ENCODE data around the gene MCF2L.

MCF2L gene

DNA sequence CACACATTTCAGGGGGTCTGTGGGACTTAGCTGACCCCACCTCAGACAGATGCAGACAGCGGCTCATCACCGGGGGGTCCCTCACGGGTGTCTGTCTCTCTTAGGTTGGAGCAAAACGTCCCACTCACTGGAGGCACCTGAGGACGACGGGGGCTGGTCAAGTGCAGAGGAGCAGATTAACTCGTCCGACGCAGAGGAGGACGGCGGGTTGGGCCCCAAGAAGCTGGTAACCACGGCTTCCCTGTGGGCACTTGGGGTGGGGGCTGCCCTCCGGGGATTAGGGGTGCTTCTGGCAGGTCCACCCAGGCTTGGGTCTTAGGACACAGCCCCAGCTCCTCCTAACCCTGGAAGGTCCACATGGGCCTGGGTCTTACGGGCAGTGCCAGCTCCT is 125.4 kb downstream of the MCF2L start:
- Histone ChIP-seq H2AFZ (ENCODE audit: low read length) (no peak overlapping the region), H3K79me2 (ENCODE audit: low read length) (no peaks in the 10 kb centered on the region), H3F3A (ENCODE audit: insufficient read depth, low read length) (no peaks in the 10 kb centered on the region), H3K27ac (ENCODE audit: low read length) (no peak overlapping the region), H3K27me3 (replicated peaks; ENCODE audit: insufficient read depth, low read length) (peaks cover 97% of the 10 kb centered on the region), H3K9me2 (replicated peaks; ENCODE audit: insufficient read depth, low read length) (no peaks in the 10 kb centered on the region), H3K36me3 (replicated peaks; ENCODE audit: insufficient read depth, low read length) (no peaks in the 10 kb centered on the region), H3K4me1 (ENCODE audit: low read length) (no peaks in the 10 kb centered on the region), H3K4me2 (ENCODE audit: low read depth, low read length) (no peak overlapping the region), H3K9ac (ENCODE audit: low read length) (no peak overlapping the region), H4K20me1 (ENCODE audit: insufficient read depth, low read length) (no peaks in the 10 kb centered on the region), H3K9me3 (replicated peaks; ENCODE audit: insufficient read depth, low read length) (no peaks in the 10 kb centered on the region), H3K4me3 (ENCODE audit: low read length) (no peak overlapping the region)
- TF ChIP-seq EZH2 (optimal IDR thresholded peaks at IDR 0.05; ENCODE audit: low read depth, low read length) (no peak), EZH2phosphoT487 (IDR thresholded peaks at IDR 0.05; ENCODE audit: low read length) (no peak)
- TF ChIP-seq, protein P1, sequence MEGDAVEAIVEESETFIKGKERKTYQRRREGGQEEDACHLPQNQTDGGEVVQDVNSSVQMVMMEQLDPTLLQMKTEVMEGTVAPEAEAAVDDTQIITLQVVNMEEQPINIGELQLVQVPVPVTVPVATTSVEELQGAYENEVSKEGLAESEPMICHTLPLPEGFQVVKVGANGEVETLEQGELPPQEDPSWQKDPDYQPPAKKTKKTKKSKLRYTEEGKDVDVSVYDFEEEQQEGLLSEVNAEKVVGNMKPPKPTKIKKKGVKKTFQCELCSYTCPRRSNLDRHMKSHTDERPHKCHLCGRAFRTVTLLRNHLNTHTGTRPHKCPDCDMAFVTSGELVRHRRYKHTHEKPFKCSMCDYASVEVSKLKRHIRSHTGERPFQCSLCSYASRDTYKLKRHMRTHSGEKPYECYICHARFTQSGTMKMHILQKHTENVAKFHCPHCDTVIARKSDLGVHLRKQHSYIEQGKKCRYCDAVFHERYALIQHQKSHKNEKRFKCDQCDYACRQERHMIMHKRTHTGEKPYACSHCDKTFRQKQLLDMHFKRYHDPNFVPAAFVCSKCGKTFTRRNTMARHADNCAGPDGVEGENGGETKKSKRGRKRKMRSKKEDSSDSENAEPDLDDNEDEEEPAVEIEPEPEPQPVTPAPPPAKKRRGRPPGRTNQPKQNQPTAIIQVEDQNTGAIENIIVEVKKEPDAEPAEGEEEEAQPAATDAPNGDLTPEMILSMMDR (IDR thresholded peaks at IDR 0.05; ENCODE audit: low read length) = no peak
- no peak for DNase-seq

DNA sequence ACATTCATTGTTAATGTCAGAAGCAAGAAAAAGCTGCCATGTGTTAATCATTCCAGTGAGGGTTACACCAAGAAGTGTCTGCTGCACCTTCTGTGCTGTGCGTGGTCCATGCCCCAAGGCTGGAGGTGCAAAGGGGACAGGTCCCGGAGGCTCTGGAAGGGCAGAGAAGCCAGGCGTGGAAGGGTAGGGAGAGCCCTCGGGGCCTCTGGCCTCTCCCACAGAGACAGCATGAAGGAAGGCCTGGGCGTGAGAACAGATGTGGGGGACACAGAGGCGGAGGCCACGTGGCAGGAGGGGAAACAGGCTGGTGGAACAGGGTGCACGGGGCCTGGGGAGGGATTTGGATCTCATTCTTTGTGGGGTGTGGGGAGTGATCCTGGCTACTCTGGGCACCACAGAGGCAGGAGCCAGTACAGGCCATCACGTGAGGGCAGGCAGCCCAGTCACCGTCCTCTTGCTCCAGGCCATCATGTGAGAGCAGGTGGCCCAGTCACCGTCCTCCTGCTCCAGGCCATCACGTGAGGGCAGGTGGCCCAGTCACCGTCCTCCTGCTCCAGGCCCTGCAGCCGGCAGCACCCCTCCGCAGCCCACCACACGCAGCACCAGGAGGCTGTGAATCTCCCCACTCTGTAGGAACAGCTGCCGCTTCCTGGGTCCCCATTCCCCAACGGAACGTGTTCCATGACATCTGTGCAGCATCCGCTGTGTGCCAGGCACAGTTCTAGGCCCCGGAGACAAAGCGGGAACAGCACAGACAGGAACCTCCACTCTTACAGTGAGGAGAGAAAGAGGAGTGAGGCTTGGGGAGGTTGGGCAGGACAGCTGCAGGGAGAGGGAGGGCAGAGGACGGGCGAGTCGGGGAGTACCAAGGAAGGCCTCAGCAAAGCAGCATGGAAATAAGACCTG is 126.4 kb downstream of the MCF2L start:
- Histone ChIP-seq H3K36me3 (replicated peaks; ENCODE audit: insufficient read depth, low read length) (no peaks in the 10 kb centered on the region), H3K9ac (ENCODE audit: low read length) (no peak overlapping the region), H3K4me2 (ENCODE audit: low read depth, low read length) (no peak overlapping the region), H4K20me1 (ENCODE audit: insufficient read depth, low read length) (no peaks in the 10 kb centered on the region), H3K4me3 (ENCODE audit: low read length) (no peak overlapping the region), H3K27ac (ENCODE audit: low read length) (no peak overlapping the region), H2AFZ (ENCODE audit: low read length) (no peak overlapping the region), H3K27me3 (replicated peaks; ENCODE audit: insufficient read depth, low read length) (peaks cover 99% of the 10 kb centered on the region), H3K79me2 (ENCODE audit: low read length) (no peaks in the 10 kb centered on the region), H3K9me2 (replicated peaks; ENCODE audit: insufficient read depth, low read length) (no peaks in the 10 kb centered on the region), H3K4me1 (ENCODE audit: low read length) (no peaks in the 10 kb centered on the region), H3F3A (ENCODE audit: insufficient read depth, low read length) (no peaks in the 10 kb centered on the region), H3K9me3 (replicated peaks; ENCODE audit: insufficient read depth, low read length) (no peaks in the 10 kb centered on the region)
- DNase-seq = no peak
- TF ChIP-seq EZH2phosphoT487 (IDR thresholded peaks at IDR 0.05; ENCODE audit: low read length) = no peak
- TF ChIP-seq, protein P1 (IDR thresholded peaks at IDR 0.05; ENCODE audit: low read length) = no peak
- TF ChIP-seq EZH2 (optimal IDR thresholded peaks at IDR 0.05; ENCODE audit: low read depth, low read length) = no peak

DNA sequence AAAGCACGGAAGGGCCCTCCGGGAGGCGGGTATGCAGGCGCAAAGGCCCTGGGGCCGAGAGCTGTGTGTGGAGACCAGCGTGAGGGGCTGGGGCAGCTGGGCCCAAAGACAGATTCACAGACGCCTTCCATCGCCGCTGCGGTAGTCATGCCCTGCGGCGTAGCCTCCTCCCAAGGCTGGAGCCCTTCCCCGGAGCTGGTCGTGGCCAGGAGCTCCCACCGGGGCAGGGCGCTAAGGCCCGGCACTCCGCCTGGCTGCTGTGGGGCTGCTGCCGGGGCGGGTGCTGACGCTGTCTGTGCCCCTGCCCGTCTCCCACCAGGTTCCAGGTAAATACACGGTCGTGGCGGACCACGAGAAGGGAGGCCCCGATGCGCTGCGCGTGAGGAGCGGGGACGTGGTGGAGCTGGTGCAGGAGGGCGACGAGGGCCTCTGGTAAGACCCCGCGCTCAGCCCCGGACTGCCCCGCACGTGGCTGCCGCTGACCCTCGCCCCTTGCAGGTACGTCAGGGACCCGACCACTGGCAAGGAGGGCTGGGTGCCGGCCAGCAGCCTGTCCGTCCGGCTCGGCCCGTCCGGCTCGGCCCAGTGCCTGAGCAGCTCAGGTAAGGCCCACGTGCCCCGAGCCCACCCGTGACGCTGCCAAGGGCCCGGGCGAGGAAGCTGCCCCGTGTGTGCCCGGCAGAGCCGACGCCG is 127.2 kb downstream of the MCF2L start:
- no peak overlapping the region for H3K4me3 ChIP-seq (ENCODE audit: low read length)
- no peaks in the 10 kb centered on the region for H4K20me1 ChIP-seq (ENCODE audit: insufficient read depth, low read length)
- no peaks in the 10 kb centered on the region for H3K9me2 ChIP-seq (replicated peaks; ENCODE audit: insufficient read depth, low read length)
- no peak overlapping the region for H3K4me2 ChIP-seq (ENCODE audit: low read depth, low read length)
- no peak overlapping the region for H3K27ac ChIP-seq (ENCODE audit: low read length)
- H3K4me1 ChIP-seq (ENCODE audit: low read length) = no peaks in the 10 kb centered on the region
- no peaks in the 10 kb centered on the region for H3K79me2 ChIP-seq (ENCODE audit: low read length)
- no peaks in the 10 kb centered on the region for H3K36me3 ChIP-seq (replicated peaks; ENCODE audit: insufficient read depth, low read length)
- no peak overlapping the region for H2AFZ ChIP-seq (ENCODE audit: low read length)
- TF ChIP-seq EZH2 (optimal IDR thresholded peaks at IDR 0.05; ENCODE audit: low read depth, low read length) = no peak
- TF ChIP-seq, protein P1 (IDR thresholded peaks at IDR 0.05; ENCODE audit: low read length) = no peak
- no peak for TF ChIP-seq EZH2phosphoT487 (IDR thresholded peaks at IDR 0.05; ENCODE audit: low read length)
- no peaks in the 10 kb centered on the region for H3K9me3 ChIP-seq (replicated peaks; ENCODE audit: insufficient read depth, low read length)
- no peaks in the 10 kb centered on the region for H3F3A ChIP-seq (ENCODE audit: insufficient read depth, low read length)
- H3K27me3 ChIP-seq (replicated peaks; ENCODE audit: insufficient read depth, low read length) = peaks cover 98% of the 10 kb centered on the region
- no peak for DNase-seq
- no peak overlapping the region for H3K9ac ChIP-seq (ENCODE audit: low read length)
